GM12878 (cell line): ENCODE results near the gene RIN2. TPM values are rescaled to one million over a fixed set of nuclear protein-coding genes. Genes with fewer than 3 reads are reported as not detected.
A peak's percentile ranks its signal among the peaks of the same experiment; 100 is the strongest.

Experiments used
- ATAC-seq: fragments of 200-7000 bp; cut with Tn5 transposase; 3 replicates; pipeline ENCODE4 v1.9.1; 2020; ENCODE audit warnings: mild to moderate bottlenecking, moderate library complexity
- BruUV-seq: library from RNA; stranded (reverse); fragments of 400-500 nt; replicated peaks from 2 replicates; lab custom pipeline; 2021; lab: Mats Ljungman, UMichigan
- CTCF ChIA-PET: fragments of 300-600 bp; sonication (Branson Sonifier 250); formaldehyde crosslinking; extraction: SDS; loops from one replicate; lab custom pipeline; 2021; ENCODE audit warnings: inconsistent platforms; lab: Yijun Ruan, JAX
- POLR2A ChIA-PET: fragments of 350-600 bp; formaldehyde crosslinking; extraction: SDS; loops from one replicate; lab custom pipeline; 2021; ENCODE audit warnings: inconsistent platforms; lab: Charles Lee
- RAD21 ChIA-PET: fragments of 300-600 bp; sonication (Branson Sonifier 250); formaldehyde crosslinking; loops from one replicate; lab custom pipeline; 2023; ENCODE audit warnings: antibody characterized with exemption; ENCODE audit not compliant: unreplicated experiment; lab: Charles Lee
- SMC1A ChIA-PET: fragments of 300-600 bp; sonication (Branson Sonifier 250); formaldehyde crosslinking; loops from one replicate; lab custom pipeline; 2023; ENCODE audit not compliant: unreplicated experiment, uncharacterized antibody; lab: Charles Lee
- DNase-seq: peaks from one replicate; pipeline ENCODE4 v3.0.0-alpha.2; 2011; ENCODE audit warnings: low read depth, low spot score
- FAIRE-seq: peaks from 3 replicates; lab custom pipeline; 2011; peaks lifted over from hg19 to GRCh38; lab: Jason Lieb, UNC
- H2AFZ ChIP-seq: 2 replicates; pipeline ENCODE4 v1.6.0; 2011; ENCODE audit warnings: low read depth, low read length, control low read depth; ENCODE audit not compliant: control insufficient read depth
- H3K27ac ChIP-seq: 2 replicates; pipeline ENCODE4 v1.5.1; 2011; ENCODE audit warnings: control low read depth; ENCODE audit not compliant: control insufficient read depth, insufficient read depth
- H3K27me3 ChIP-seq, 2 experiments: replicated peaks in 1 of 2; 2 replicates each; pipeline versions ENCODE4 v1.6.0 to v1.6.1; 2011; ENCODE audit warnings: low read length in 1 of 2; ENCODE audit not compliant: control insufficient read depth in 2 of 2, insufficient read depth in 2 of 2
- H3K36me3 ChIP-seq, 2 experiments: 2 replicates each; pipeline ENCODE4 v1.5.1; 2011; ENCODE audit warnings: low read length in 1 of 2; ENCODE audit not compliant: control insufficient read depth in 2 of 2, insufficient read depth in 2 of 2
- H3K4me1 ChIP-seq: 2 replicates; pipeline ENCODE4 v1.6.1; 2011; ENCODE audit warnings: mild to moderate bottlenecking, low read length, moderate library complexity, mixed read lengths; ENCODE audit not compliant: control insufficient read depth, insufficient read depth
- H3K4me2 ChIP-seq: 2 replicates; pipeline ENCODE4 v1.6.0; 2011; ENCODE audit warnings: control low read depth; ENCODE audit not compliant: control insufficient read depth, insufficient read depth
- H3K4me3 ChIP-seq: fragments of 200-600 bp; sonication (generic); 2 replicates; pipeline ENCODE4 v1.5.1; 2016
- H3K79me2 ChIP-seq: 2 replicates; pipeline ENCODE4 v1.6.0; 2011; ENCODE audit warnings: low read length; ENCODE audit not compliant: control insufficient read depth, insufficient read depth
- H3K9ac ChIP-seq: 2 replicates; pipeline ENCODE4 v1.8.0; 2011; ENCODE audit warnings: low read length, control low read depth, mixed read lengths; ENCODE audit not compliant: control insufficient read depth, insufficient read depth
- H3K9me3 ChIP-seq: replicated peaks from 3 replicates; pipeline ENCODE4 v1.5.1; 2011; ENCODE audit warnings: mild to moderate bottlenecking, low read length; ENCODE audit not compliant: control insufficient read depth, insufficient read depth
- H4K20me1 ChIP-seq: 2 replicates; pipeline ENCODE4 v1.6.0; 2011; ENCODE audit not compliant: control insufficient read depth, insufficient read depth
- BCL11A ChIP-seq: IDR thresholded peaks from 2 replicates; pipeline ENCODE4 v1.6.1; 2011; ENCODE audit warnings: low read depth, low read length
- CEBPB ChIP-seq, 2 experiments: fragments of 150-350 bp in 1 of 2; IDR thresholded peaks; 2 replicates each; pipeline ENCODE4 v1.6.1; 2012 to 2014; ENCODE audit warnings: low read depth in 2 of 2, low read length in 2 of 2, borderline replicate concordance in 1 of 2, inconsistent platforms in 1 of 2
- ESRRA ChIP-seq: IDR thresholded peaks from 2 replicates; pipeline ENCODE4 v1.6.1; 2012; ENCODE audit warnings: mild to moderate bottlenecking, low read length, improper control_type of control experiment
- EZH2 ChIP-seq: IDR thresholded peaks from 2 replicates; pipeline ENCODE4 v1.6.1; 2012; ENCODE audit warnings: low read depth, mild to moderate bottlenecking, control low read depth, inconsistent platforms, low read length, borderline replicate concordance; ENCODE audit not compliant: control insufficient read depth
- GABPA ChIP-seq: IDR thresholded peaks from 2 replicates; pipeline ENCODE4 v1.6.1; 2014; ENCODE audit warnings: antibody characterized with exemption, low read depth, mild to moderate bottlenecking, inconsistent platforms
- MTA3 ChIP-seq: IDR thresholded peaks from 2 replicates; pipeline ENCODE4 v1.6.1; 2012; ENCODE audit warnings: low read length, inconsistent platforms, borderline replicate concordance
- PAX5 ChIP-seq: IDR thresholded peaks from 2 replicates; pipeline ENCODE4 v1.6.1; 2011; ENCODE audit warnings: low read depth, low read length, borderline replicate concordance
- RB1 ChIP-seq: fragments of 450-650 bp; formaldehyde crosslinking; IDR thresholded peaks from 2 replicates; pipeline ENCODE4 v1.6.1; 2017; ENCODE audit warnings: mild to moderate bottlenecking, borderline replicate concordance
- RUNX3 ChIP-seq: IDR thresholded peaks from 2 replicates; pipeline ENCODE4 v1.6.1; 2012; ENCODE audit warnings: low read length, inconsistent platforms
- SMAD1 ChIP-seq: fragments of 450-650 bp; IDR thresholded peaks from 2 replicates; pipeline ENCODE4 v1.6.1; 2018; ENCODE audit warnings: mild to moderate bottlenecking, low read depth; ENCODE audit not compliant: partially characterized antibody
- SRF ChIP-seq, 2 experiments: IDR thresholded peaks; 2 replicates each; pipeline ENCODE4 v1.6.1; 2011; ENCODE audit warnings: low read depth in 2 of 2, low read length in 2 of 2, mild to moderate bottlenecking in 1 of 2, moderate library complexity in 1 of 2
- SUZ12 ChIP-seq: fragments of 200-600 bp; sonication (generic); IDR thresholded peaks from one replicate; pipeline ENCODE4 v1.6.1; 2018; ENCODE audit warnings: antibody characterized with exemption, mild to moderate bottlenecking; ENCODE audit not compliant: unreplicated experiment
- ZNF274 ChIP-seq: IDR thresholded peaks from one replicate; pipeline ENCODE4 v1.8.0; 2011; ENCODE audit not compliant: insufficient read length, insufficient read depth
- WGBS: methylation state at CpG from one replicate; pipeline ENCODE4 v1.1.6; 2016; ENCODE audit warnings: low lambda C conversion rate; ENCODE audit not compliant: insufficient replicate concordance, insufficient coverage; ENCODE audit errors: missing lambda C conversion rate; 5-methylcytosine and 5-hydroxymethylcytosine counted together
- in situ Hi-C: fragments of 300-500 bp; cut with MboI; formaldehyde crosslinking; loops from 9 replicates; pipeline ENCODE4 v1.14.3; 2018; ENCODE audit warnings: mixed read lengths
- intact Hi-C: fragments of 100-400 bp; cut with micrococcal nuclease; formaldehyde crosslinking; loops from one replicate; pipeline ENCODE4 v1.14.2; 2022; ENCODE audit not compliant: unreplicated experiment
- polyA plus RNA-seq, 11 experiments: library from polyadenylated mRNA; depleted of rRNA in 4 of 11; unstranded in 6 of 11; stranded (reverse) in 5 of 11; fragments of >200 nt; fragmentation: Nextera tagmentation in 4 of 11; fragmentation: Illumina TruSeq in 1 of 11; extraction: Ambion mirVana in 4 of 11; extraction: Trizol in 1 of 11; gene quantifications; 1 replicate in 1 of 11; 2 replicates in 10 of 11; pipeline versions ENCODE4 v1.2.1 to v1.2.3, GENCODE V29; 2011 to 2016; ENCODE audit warnings: inconsistent platforms in 2 of 11, missing spikeins in 2 of 11, low read depth in 1 of 11
- total RNA-seq, 4 experiments: library from RNA; depleted of rRNA in 3 of 4; stranded (reverse); fragments of >200 nt in 3 of 4; fragmentation: Illumina TruSeq in 1 of 4; extraction: Trizol in 1 of 4; gene quantifications; 2 replicates each; pipeline versions ENCODE4 v1.2.1 to v1.2.3, GENCODE V29; 2013 to 2021

The RIN2 gene
- total and polyA plus RNA-seq, 10 of the 15 experiments (the other 5 are each of a cell fraction or from before 2014, with no cell fraction given) = 0.68 to 8.5 (median 4.5) TPM

DNA sequence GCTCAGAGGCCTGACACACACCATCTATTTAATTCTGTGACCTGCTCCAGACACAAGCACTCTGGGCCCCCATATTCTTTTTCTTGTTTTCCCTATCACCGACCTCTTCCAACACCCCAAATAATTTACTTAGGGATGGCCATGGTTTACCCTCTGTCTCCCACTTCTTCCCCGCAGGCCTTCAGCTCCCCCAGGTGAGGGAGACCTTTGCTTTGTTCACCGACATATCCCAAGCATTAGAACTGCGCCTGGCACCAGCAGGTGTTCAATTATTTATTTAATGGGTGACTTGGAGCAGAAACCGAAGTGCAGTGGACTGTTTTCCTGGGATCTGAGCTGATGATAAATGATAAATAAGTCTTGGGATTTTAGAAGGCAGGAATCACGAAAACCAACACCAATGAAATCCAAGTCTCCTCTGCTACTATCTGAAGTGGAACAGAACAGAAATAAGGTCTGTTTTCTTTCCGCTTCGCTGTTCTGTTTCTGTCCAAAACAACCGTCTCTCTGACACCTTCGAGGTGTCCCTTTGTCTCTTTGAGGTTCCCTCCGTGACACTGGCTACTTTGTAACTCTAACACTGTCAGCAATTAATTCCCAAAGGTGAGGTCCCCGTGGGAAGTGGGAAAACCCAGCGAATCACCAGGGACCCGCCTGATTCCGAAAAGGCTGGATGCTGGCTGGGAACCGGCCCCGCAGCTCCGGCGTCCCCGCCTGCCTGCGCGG lies 1.1 kb upstream of the RIN2 start (continued):
- TF ChIP-seq ESRRA (no peak), RUNX3 (no peak), SRF (IDR thresholded peaks at IDR 0.05; ENCODE audit: low read depth in 2 of 2, low read length in 2 of 2) (no peak), PAX5 (no peak), RB1 (no peak), BCL11A (no peak)

DNA sequence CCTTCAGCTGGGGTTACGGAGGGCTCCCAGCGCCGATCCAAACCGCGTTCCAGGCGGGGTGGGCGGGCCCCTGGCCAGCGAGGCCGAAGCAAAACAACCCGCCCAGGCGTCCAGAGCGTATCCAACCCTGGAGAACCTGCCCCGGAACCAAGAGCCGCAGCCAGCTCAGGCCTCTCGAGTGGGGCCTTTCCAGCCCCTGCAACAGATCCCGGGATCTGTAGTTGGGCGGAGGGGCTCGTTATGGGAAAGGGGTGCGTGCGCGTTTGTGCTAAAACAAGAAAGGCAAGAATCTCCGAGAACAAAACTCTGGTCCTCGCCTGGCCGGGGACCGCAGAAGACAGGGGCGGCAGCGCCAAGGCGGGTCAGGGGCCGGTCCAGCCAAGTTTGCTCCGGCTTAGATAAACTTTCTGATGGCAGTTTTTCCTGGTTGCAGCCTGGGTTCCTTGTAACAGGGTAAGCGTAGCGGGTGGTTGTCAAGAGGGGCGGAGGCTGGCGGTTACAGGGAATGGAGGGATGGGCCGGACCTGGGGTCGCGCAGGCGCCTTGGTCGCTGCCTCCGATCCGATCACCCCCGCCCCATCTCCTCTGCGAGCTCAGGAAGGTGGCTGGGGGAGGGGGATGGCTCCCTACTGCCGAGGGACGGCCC lies 448 bp upstream of the RIN2 start:
- TF ChIP-seq ZNF274 = no peak
- TF ChIP-seq CEBPB (IDR thresholded peaks at IDR 0.05; ENCODE audit: borderline replicate concordance in 1 of 2, low read depth in 2 of 2, low read length in 2 of 2) = no peak
- TF ChIP-seq SMAD1 = no peak
- TF ChIP-seq SUZ12 = no peak
- TF ChIP-seq MTA3 = no peak
- TF ChIP-seq EZH2 = no peak
- no peak for TF ChIP-seq GABPA
- FAIRE-seq (no peak), DNase-seq (no peak), ATAC-seq (peak; percentile 51)
- H3K4me1 ChIP-seq = no peaks in the 10 kb centered on the region
- 8% methylated on average over 45 of the region's 45 CpGs for WGBS
- no peak overlapping the region for H2AFZ ChIP-seq
- intact Hi-C loops = no loop called here
- in situ Hi-C loops = no loop called here
- no peak overlapping the region for H3K4me2 ChIP-seq
- ChIA-PET POLR2A (interaction anchor here (0.6 to 1.8 kb wide), 3 partner anchors 21 to 159 kb away, joined by 3 to 5 read pairs (median 4); no protein-coding TSS in a partner anchor), RAD21 (interaction anchor here (0.8 to 2.2 kb wide), 4 partner anchors 15 to 23 kb away, joined by 3 to 13 read pairs (median 4); no protein-coding TSS in a partner anchor), SMC1A (interaction anchor here (0.6 to 2.3 kb wide), 4 partner anchors 16 to 55 kb away, joined by 3 to 8 read pairs (median 3); no protein-coding TSS in a partner anchor), CTCF (interaction anchor here (0.9 to 1.7 kb wide), 2 partner anchors 15 to 22 kb away, joined by 3 to 4 read pairs; no protein-coding TSS in a partner anchor)
- BruUV-seq = no TSS peak
- peaks cover 12 to 15% of the 10 kb centered on the region in 2 experiments for H3K27me3 ChIP-seq
- H3K9ac ChIP-seq = no peak overlapping the region
- H3K4me3 ChIP-seq = no peak overlapping the region
- no peak overlapping the region for H3K27ac ChIP-seq
- H3K79me2 ChIP-seq = no peaks in the 10 kb centered on the region
- H3K9me3 ChIP-seq = no peaks in the 10 kb centered on the region
- H3K36me3 ChIP-seq = no peaks in the 10 kb centered on the region
- no peaks in the 10 kb centered on the region for H4K20me1 ChIP-seq
